ENCODE measurements around the gene TTC22.

GRCh38 chr1:54839824-54840223 is 38.7 kb upstream of the TTC22 start:
- no peak for TF ChIP-seq CTCF (IDR thresholded peaks at IDR 0.05; ENCODE audit: borderline replicate concordance, extremely low read depth, low read length, poor library complexity, severe bottlenecking)
- no peak for TF ChIP-seq EZH2 (IDR thresholded peaks at IDR 0.05; ENCODE audit: borderline replicate concordance, low read depth, low read length, severe bottlenecking)
